H9 (cell line): ENCODE results near the gene MAD1L1. TPM values are rescaled to one million over a fixed set of nuclear protein-coding genes. Genes with fewer than 3 reads are reported as not detected.

Source experiments
- DNase-seq: peaks from one replicate; pipeline ENCODE4 v3.0.0-alpha.2; 2017
- H2AFZ ChIP-seq: one replicate; pipeline ENCODE4 v1.6.1; 2013; ENCODE audit warnings: mild to moderate bottlenecking, low read length, control low read depth, moderate library complexity
- H2AK5ac ChIP-seq: 2 replicates; pipeline ENCODE4 v1.6.1; 2013; ENCODE audit warnings: low read length, control low read depth, mixed read lengths; ENCODE audit not compliant: insufficient read length
- H2BK120ac ChIP-seq: one replicate; pipeline ENCODE4 v1.6.1; 2013; ENCODE audit warnings: low read depth, mild to moderate bottlenecking, low read length, control low read depth, inconsistent platforms; ENCODE audit not compliant: poor library complexity, severe bottlenecking
- H2BK12ac ChIP-seq: 2 replicates; pipeline ENCODE4 v1.6.1; 2013; ENCODE audit warnings: low read length, control low read depth, mixed read lengths, low read depth; ENCODE audit not compliant: insufficient read length
- H2BK15ac ChIP-seq: 2 replicates; pipeline ENCODE4 v1.6.1; 2013; ENCODE audit warnings: low read depth, low read length, control low read depth
- H2BK20ac ChIP-seq: one replicate; pipeline ENCODE4 v1.6.1; 2013; ENCODE audit warnings: low read depth, mild to moderate bottlenecking, low read length, control low read depth, inconsistent platforms; ENCODE audit not compliant: poor library complexity, severe bottlenecking
- H2BK5ac ChIP-seq: 2 replicates; pipeline ENCODE4 v1.6.1; 2013; ENCODE audit warnings: low read length, control low read depth, mixed read lengths; ENCODE audit not compliant: insufficient read length
- H3K14ac ChIP-seq: 2 replicates; pipeline ENCODE4 v1.6.1; 2013; ENCODE audit warnings: low read length, control low read depth; ENCODE audit not compliant: insufficient read depth
- H3K18ac ChIP-seq: 2 replicates; pipeline ENCODE4 v1.6.1; 2013; ENCODE audit warnings: low read depth, mild to moderate bottlenecking, mixed read lengths, low read length, control low read depth; ENCODE audit not compliant: insufficient read length
- H3K23ac ChIP-seq: 2 replicates; pipeline ENCODE4 v1.6.1; 2013; ENCODE audit warnings: low read length, control low read depth, mixed read lengths, low read depth; ENCODE audit not compliant: insufficient read length
- H3K23me2 ChIP-seq: 2 replicates; pipeline ENCODE4 v1.6.1; 2013; ENCODE audit warnings: low read depth, mild to moderate bottlenecking, mixed read lengths, low read length, control low read depth; ENCODE audit not compliant: insufficient read length, poor library complexity, severe bottlenecking
- H3K27ac ChIP-seq: 2 replicates; pipeline ENCODE4 v1.5.1; 2013; ENCODE audit warnings: low read length, control low read depth, mixed read lengths, low read depth; ENCODE audit not compliant: insufficient read length
- H3K27me3 ChIP-seq: 2 replicates; pipeline ENCODE4 v1.6.1; 2013; ENCODE audit warnings: low read length, control low read depth, inconsistent platforms; ENCODE audit not compliant: insufficient read depth
- H3K4ac ChIP-seq: 2 replicates; pipeline ENCODE4 v1.6.1; 2013; ENCODE audit warnings: low read depth, mild to moderate bottlenecking, control low read depth, inconsistent platforms, low read length, moderate library complexity
- H3K4me1 ChIP-seq: 2 replicates; pipeline ENCODE4 v1.6.1; 2013; ENCODE audit warnings: low read length, control low read depth, inconsistent platforms; ENCODE audit not compliant: insufficient read depth
- H3K4me2 ChIP-seq: 2 replicates; pipeline ENCODE4 v1.6.1; 2013; ENCODE audit warnings: low read length, control low read depth, mixed read lengths; ENCODE audit not compliant: insufficient read length, insufficient read depth
- H3K56ac ChIP-seq: 2 replicates; pipeline ENCODE4 v1.6.1; 2013; ENCODE audit warnings: low read depth, mild to moderate bottlenecking, mixed read lengths, low read length, control low read depth; ENCODE audit not compliant: insufficient read length
- H3K79me1 ChIP-seq: 2 replicates; pipeline ENCODE4 v1.6.1; 2013; ENCODE audit warnings: low read depth, mild to moderate bottlenecking, moderate library complexity, low read length, control low read depth, inconsistent platforms; ENCODE audit not compliant: insufficient read depth, poor library complexity, severe bottlenecking
- H3K79me2 ChIP-seq: 2 replicates; pipeline ENCODE4 v1.6.1; 2013; ENCODE audit warnings: low read length, control low read depth, inconsistent platforms; ENCODE audit not compliant: insufficient read depth
- H3K9ac ChIP-seq: 2 replicates; pipeline ENCODE4 v1.6.1; 2013; ENCODE audit warnings: low read length, control low read depth, mixed read lengths; ENCODE audit not compliant: insufficient read length; ENCODE audit errors: extremely low read depth
- H3K9me3 ChIP-seq: one replicate; pipeline ENCODE4 v1.6.1; 2013; ENCODE audit warnings: low read depth, low read length, inconsistent platforms; ENCODE audit not compliant: control insufficient read depth
- H3T11ph ChIP-seq: one replicate; pipeline ENCODE4 v1.6.1; 2013; ENCODE audit warnings: mild to moderate bottlenecking, low read length, control low read depth, inconsistent platforms
- H4K20me1 ChIP-seq: one replicate; pipeline ENCODE4 v1.6.1; 2013; ENCODE audit not compliant: control insufficient read depth, insufficient read length, insufficient read depth
- H4K5ac ChIP-seq: 2 replicates; pipeline ENCODE4 v1.6.1; 2013; ENCODE audit warnings: low read depth, mild to moderate bottlenecking, mixed read lengths, low read length, control low read depth; ENCODE audit not compliant: insufficient read length
- H4K8ac ChIP-seq: replicated peaks from 2 replicates; pipeline ENCODE4 v1.6.1; 2013; ENCODE audit warnings: low read length, control low read depth, mixed read lengths, low read depth; ENCODE audit not compliant: insufficient read length
- H4K91ac ChIP-seq: 2 replicates; pipeline ENCODE4 v1.6.1; 2013; ENCODE audit warnings: low read depth, mild to moderate bottlenecking, moderate library complexity, mixed read lengths, low read length, control low read depth; ENCODE audit not compliant: insufficient read length
- H3K27ac Mint-ChIP-seq, 3 experiments: 2 replicates in 2 of 3; 3 replicates in 1 of 3; pipeline ENCODE4 v1.8.0; 2020 to 2021; ENCODE audit warnings: mixed read lengths in 3 of 3, mild to moderate bottlenecking in 1 of 3, moderate library complexity in 1 of 3
- H3K27me3 Mint-ChIP-seq: 2 replicates; pipeline ENCODE4 v1.8.0; 2021; ENCODE audit warnings: low read depth, mild to moderate bottlenecking, moderate library complexity, mixed read lengths
- H3K36me3 Mint-ChIP-seq, 3 experiments: 2 replicates in 2 of 3; 3 replicates in 1 of 3; pipeline ENCODE4 v1.8.0; 2020 to 2021; ENCODE audit warnings: low read depth in 3 of 3, mixed read lengths in 3 of 3; ENCODE audit not compliant: insufficient read depth in 1 of 3
- H3K4me1 Mint-ChIP-seq, 2 experiments: 2 replicates each; pipeline ENCODE4 v1.8.0; 2020; ENCODE audit warnings: mixed read lengths in 2 of 2
- H3K4me3 Mint-ChIP-seq, 2 experiments: 2 replicates in 1 of 2; 3 replicates in 1 of 2; pipeline ENCODE4 v1.8.0; 2020 to 2021; ENCODE audit warnings: mild to moderate bottlenecking in 2 of 2, mixed read lengths in 2 of 2, moderate library complexity in 1 of 2
- H3K9me3 Mint-ChIP-seq, 2 experiments: 2 replicates in 1 of 2; 3 replicates in 1 of 2; pipeline ENCODE4 v1.8.0; 2020; ENCODE audit warnings: mild to moderate bottlenecking in 2 of 2, mixed read lengths in 2 of 2, moderate library complexity in 1 of 2
- CTCF ChIP-seq: fragments of 200-600 bp; sonication (generic); conservative IDR thresholded peaks from 3 replicates; pipeline ENCODE4 v1.8.0; 2021; ENCODE audit warnings: antibody characterized with exemption, mild to moderate bottlenecking
- WGBS: extraction: QIAGEN DNeasy Blood & Tissue Kit; methylation state at CpG from one replicate; pipeline ENCODE4 v1.1.7; 2013; ENCODE audit warnings: missing lambda C conversion rate, low lambda C conversion rate, mixed read lengths; ENCODE audit not compliant: insufficient read length; ENCODE audit errors: extremely low coverage; 5-methylcytosine and 5-hydroxymethylcytosine counted together
- total RNA-seq: library from RNA; stranded (reverse); gene quantifications from 2 replicates; pipeline ENCODE4 v1.2.1, GENCODE V29; 2021

Gene MAD1L1
- total RNA-seq, 1 experiment from 2014 or later: 39.0 TPM

GRCh38 chr7:2004841-2005725 lies 227.7 kb downstream of the MAD1L1 start:
- no peak for TF ChIP-seq CTCF
- no peaks in the 10 kb centered on the region for H3K27me3 Mint-ChIP-seq
- Histone ChIP-seq H2BK12ac (no peak overlapping the region), H3K4ac (no peak overlapping the region), H3K14ac (no peak overlapping the region; the same call in 1 of the 2 replicates), H2BK5ac (no peak overlapping the region), H2AFZ (no peak overlapping the region), H2BK15ac (no peak overlapping the region), H4K5ac (no peak overlapping the region), H3K9ac (no peak overlapping the region), H3K79me2 (no peaks in the 10 kb centered on the region), H3T11ph (no peak overlapping the region), H3K27me3 (no peaks in the 10 kb centered on the region), H2AK5ac (no peak overlapping the region), H3K9me3 (no peaks in the 10 kb centered on the region), H2BK20ac (no peak overlapping the region), H3K27ac (no peak overlapping the region), H3K23me2 (no peaks in the 10 kb centered on the region), H3K56ac (no peak overlapping the region), H3K4me2 (no peak overlapping the region), H4K91ac (no peak overlapping the region), H4K8ac (no peak overlapping the region), H4K20me1 (no peaks in the 10 kb centered on the region), H3K79me1 (no peaks in the 10 kb centered on the region), H3K18ac (no peak overlapping the region), H3K4me1 (no peaks in the 10 kb centered on the region), H2BK120ac (no peak overlapping the region), H3K23ac (no peak overlapping the region)
- H3K9me3 Mint-ChIP-seq: no peaks in the 10 kb centered on the region
- H3K4me3 Mint-ChIP-seq: no peak overlapping the region; a peak in 1 of 5 replicates
- H3K4me1 Mint-ChIP-seq: no peaks in the 10 kb centered on the region
- no peaks in the 10 kb centered on the region; a peak in 1 of 7 replicates for H3K36me3 Mint-ChIP-seq
- no CpG with 5 or more reads among the region's 29 CpGs for WGBS
- peak overlapping the region in 1 of 3 experiments; percentile 82; a peak in 2 of 7 replicates for H3K27ac Mint-ChIP-seq
- DNase-seq: peak; percentile 22
